Effector CD8-positive, alpha-beta T cell (primary cell): Measurements from ENCODE around the gene CA9.
"Not testable (repeated sequence)": the region's sequence is repeated elsewhere in the genome, so short reads cannot be mapped to it uniquely, and the experiment has no call there.

Source experiments
- DNase-seq: peaks from one replicate; lab custom pipeline; 2025; lab: John Stamatoyannopoulos, UW
- total RNA-seq, 4 experiments: gene quantifications; one replicate each; lab custom pipeline; 2026; lab: John Stamatoyannopoulos, UW

Gene CA9
- total RNA-seq, result 0 reads per million in 4 experiments

- no peak for DNase-seq
Observed at GRCh38 chr9:35673132-35674024, at the start of gene CA9. Gene CA9, plus strand, starts transcription at chr9:35673928. Its CDS starts 32 bp downstream, at chr9:35673960.

- no peak for DNase-seq
Observed at GRCh38 chr9:35627575-35627974, 46.2 kb upstream of the CA9 start.

- no peak for DNase-seq
Observed at GRCh38 chr9:35628389-35628991, 45.2 kb upstream of the CA9 start.

- no peak for DNase-seq
Observed at GRCh38 chr9:35629597-35629996, 44.1 kb upstream of the CA9 start.

GRCh38 chr9:35635730-35636129 lies 38.0 kb upstream of the CA9 start:
- DNase-seq, result no peak

- no peak for DNase-seq
Observed at GRCh38 chr9:35636135-35636876, 37.4 kb upstream of the CA9 start.

- not testable (repeated sequence) for DNase-seq
Observed at GRCh38 chr9:35636877-35637246, 36.9 kb upstream of the CA9 start.

GRCh38 chr9:35637427-35637955 lies 36.2 kb upstream of the CA9 start:
- DNase-seq, result not testable (repeated sequence)

- not testable (repeated sequence) for DNase-seq
Observed at GRCh38 chr9:35638751-35639150, 35.0 kb upstream of the CA9 start.

- DNase-seq, result not testable (repeated sequence)
Observed at GRCh38 chr9:35639225-35639624, 34.5 kb upstream of the CA9 start.

GRCh38 chr9:35639631-35640030 lies 34.1 kb upstream of the CA9 start:
- DNase-seq, result no peak

GRCh38 chr9:35640431-35640830 lies 33.3 kb upstream of the CA9 start:
- DNase-seq, result not testable (repeated sequence)

GRCh38 chr9:35641478-35641877 lies 32.2 kb upstream of the CA9 start:
- not testable (repeated sequence) for DNase-seq

- DNase-seq, result no peak
Observed at GRCh38 chr9:35643046-35643445, 30.7 kb upstream of the CA9 start.

- not testable (repeated sequence) for DNase-seq
Observed at GRCh38 chr9:35645736-35646135, 28.0 kb upstream of the CA9 start.

- DNase-seq, result no peak
Observed at GRCh38 chr9:35646153-35646532, 27.6 kb upstream of the CA9 start.

GRCh38 chr9:35646533-35647265 lies 27.0 kb upstream of the CA9 start:
- peak; percentile 87 for DNase-seq

- DNase-seq, result peak; percentile 15
Observed at GRCh38 chr9:35649431-35650340, 24.0 kb upstream of the CA9 start.

- DNase-seq, result peak; percentile 22
Observed at GRCh38 chr9:35650341-35651158, 23.2 kb upstream of the CA9 start, which contains the start of gene SIT1. Gene SIT1, minus strand, starts transcription at chr9:35650931. Its CDS starts 78 bp downstream, at chr9:35650853.
